ENCODE measurements around the gene MAST4. TPM values are rescaled to one million over a fixed set of nuclear protein-coding genes. Genes with fewer than 3 reads are reported as not detected.

Gene MAST4
- polyA plus RNA-seq, 2 of the 4 experiments (the other 2 are of a cell fraction), result 1.2 to 5.8 TPM

GRCh38 chr5:66830636-66831035 is 234.4 kb downstream of the MAST4 start:
- 5% methylated on average over 1 of the region's 1 CpG for WGBS (ENCODE audit: missing lambda C conversion rate)
- Histone ChIP-seq H3K4me1 (peaks cover 18% of the 10 kb centered on the region), H3K4me3 (no peak overlapping the region), H3K4me2 (peak overlapping the region; percentile 27; the same call in 2 of the 3 replicates), H3K9me3 (no peaks in the 10 kb centered on the region), H3K27ac (no peak overlapping the region)
- TF ChIP-seq ATOH8 (CRISPR knock-in tag; IDR thresholded peaks at IDR 0.05; ENCODE audit: low read depth) (no peak), CTCF (IDR thresholded peaks at IDR 0.05) (peak; percentile 40), RAD21 (conservative IDR thresholded peaks at IDR 0.05 in 1 of 2, IDR thresholded peaks at IDR 0.05 in 1 of 2) (0 out of 5 replicates have a peak, but pooled peaks of 1 of the 2 experiments have one; percentile 6), ZSCAN20 (CRISPR knock-in tag; IDR thresholded peaks at IDR 0.05) (no peak)
- ChIA-PET POLR2A (no interaction called here), CTCF (interaction anchor here (0.9 to 3.8 kb wide), 10 partner anchors 9 to 362 kb away, joined by 3 to 18 read pairs (median 6); no protein-coding TSS in a partner anchor)
- FAIRE-seq (peak; percentile 72), DNase-seq (ENCODE audit: low read depth in 1 of 2, low spot score in 1 of 2) (no peak), ATAC-seq (peak in 1 of 2 experiments; percentile 48; a peak in 2 of 6 replicates)

- FAIRE-seq, result no peak
- no peak overlapping the region for H3K4me2 ChIP-seq
- no peak for TF ChIP-seq TP53 (CRISPR knock-in tag; IDR thresholded peaks at IDR 0.05)
- TF ChIP-seq RFX5 (IDR thresholded peaks at IDR 0.05), result no peak
- ChIA-PET CTCF (interaction anchor here (0.6 to 1.7 kb wide), 4 partner anchors 9 to 1622 kb away, joined by 3 to 8 read pairs (median 4); no protein-coding TSS in a partner anchor), POLR2A (no interaction called here)
- WGBS (ENCODE audit: missing lambda C conversion rate), result 88% methylated on average over 3 of the region's 3 CpGs
- H3K4me1 ChIP-seq, result no peaks in the 10 kb centered on the region
- no peak for DNase-seq (ENCODE audit: low read depth in 1 of 2, low spot score in 1 of 2)
- H3K4me3 ChIP-seq, result no peak overlapping the region
- ATAC-seq, result no peak
- no peak overlapping the region for H3K27ac ChIP-seq
- no peaks in the 10 kb centered on the region for H3K9me3 ChIP-seq
These were observed 243.5 kb downstream of the MAST4 start for GRCh38 chr5:66839636-66840185.

- ChIA-PET CTCF (interaction anchor here (0.6 to 1.7 kb wide), 4 partner anchors 9 to 1621 kb away, joined by 3 to 8 read pairs (median 4); no protein-coding TSS in a partner anchor), POLR2A (no interaction called here)
- FAIRE-seq (no peak), ATAC-seq (no peak), DNase-seq (ENCODE audit: low read depth in 1 of 2, low spot score in 1 of 2) (no peak)
- Histone ChIP-seq H3K4me3 (no peak overlapping the region), H3K4me2 (no peak overlapping the region), H3K27ac (no peak overlapping the region), H3K4me1 (no peaks in the 10 kb centered on the region), H3K9me3 (no peaks in the 10 kb centered on the region)
- WGBS (ENCODE audit: missing lambda C conversion rate), result 38% methylated on average over 2 of the region's 2 CpGs
- TF ChIP-seq JUN (IDR thresholded peaks at IDR 0.05) (no peak), HOXA7 (CRISPR knock-in tag; IDR thresholded peaks at IDR 0.05) (no peak), ZC3H11A (IDR thresholded peaks at IDR 0.05) (no peak), CBX8 (IDR thresholded peaks at IDR 0.05) (no peak), NR3C1 (IDR thresholded peaks at IDR 0.05) (no peak), TP53 (CRISPR knock-in tag; IDR thresholded peaks at IDR 0.05) (no peak), POLR2AphosphoS2 (conservative IDR thresholded peaks at IDR 0.05; ENCODE audit: low read length) (no peak), HES2 (IDR thresholded peaks at IDR 0.05) (no peak), FOXS1 (CRISPR knock-in tag; IDR thresholded peaks at IDR 0.05) (no peak), USF2 (IDR thresholded peaks at IDR 0.05) (no peak), HMGXB4 (CRISPR knock-in tag; IDR thresholded peaks at IDR 0.05; ENCODE audit: borderline replicate concordance) (no peak), REST (IDR thresholded peaks at IDR 0.05) (no peak), HOXB5 (CRISPR knock-in tag; IDR thresholded peaks at IDR 0.05) (no peak), ZSCAN20 (CRISPR knock-in tag; IDR thresholded peaks at IDR 0.05) (no peak), HDAC2 (IDR thresholded peaks at IDR 0.05) (no peak), ESRRA (IDR thresholded peaks at IDR 0.05; ENCODE audit: borderline replicate concordance, low read length) (no peak)
These were observed 244.4 kb downstream of the MAST4 start for GRCh38 chr5:66840511-66841013.

Data from A549 (cell line).